Measurements from ENCODE around the gene PPM1E.

DNA sequence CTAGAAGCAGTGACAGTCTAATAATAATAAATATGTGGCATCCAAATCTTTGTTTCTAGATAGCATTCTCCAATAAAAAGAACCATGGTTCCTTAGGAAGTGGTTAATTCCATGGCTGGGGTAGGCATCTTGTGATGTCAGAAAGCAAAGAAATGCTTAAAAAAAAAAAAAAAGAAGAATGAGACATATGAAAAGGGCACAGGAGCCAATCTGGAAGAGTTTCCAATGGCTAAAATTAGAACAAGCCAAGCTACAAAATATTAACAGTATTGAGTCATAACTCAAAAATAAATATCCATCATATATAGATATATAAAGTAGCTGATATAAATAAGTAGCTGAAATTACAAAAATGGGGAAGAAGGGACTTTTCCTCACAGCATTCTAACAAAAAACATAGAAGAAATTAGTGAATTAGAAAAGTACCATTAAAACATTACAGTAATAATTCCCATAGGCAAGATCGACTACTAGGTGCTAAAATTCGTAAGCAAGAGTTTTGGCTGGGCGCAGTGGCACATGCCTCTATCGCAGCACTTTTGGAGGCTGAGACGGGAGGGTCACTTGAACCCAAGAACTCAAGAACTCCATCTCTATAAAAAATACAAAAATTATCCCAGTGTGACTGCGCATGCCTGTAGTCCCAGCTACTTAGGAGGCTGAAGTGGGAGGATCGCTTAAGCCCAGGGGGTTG is 239.7 kb downstream of the PPM1E start:
- no peak for TF ChIP-seq POLR2AphosphoS5 (IDR thresholded peaks at IDR 0.05; ENCODE audit: low read depth, low read length)
- TF ChIP-seq TAF1 (IDR thresholded peaks at IDR 0.05; ENCODE audit: borderline replicate concordance, insufficient read depth, low read length): no peak
- TF ChIP-seq SIN3A (IDR thresholded peaks at IDR 0.05; ENCODE audit: borderline replicate concordance, insufficient read depth, low read length): no peak
- TF ChIP-seq, protein P1, sequence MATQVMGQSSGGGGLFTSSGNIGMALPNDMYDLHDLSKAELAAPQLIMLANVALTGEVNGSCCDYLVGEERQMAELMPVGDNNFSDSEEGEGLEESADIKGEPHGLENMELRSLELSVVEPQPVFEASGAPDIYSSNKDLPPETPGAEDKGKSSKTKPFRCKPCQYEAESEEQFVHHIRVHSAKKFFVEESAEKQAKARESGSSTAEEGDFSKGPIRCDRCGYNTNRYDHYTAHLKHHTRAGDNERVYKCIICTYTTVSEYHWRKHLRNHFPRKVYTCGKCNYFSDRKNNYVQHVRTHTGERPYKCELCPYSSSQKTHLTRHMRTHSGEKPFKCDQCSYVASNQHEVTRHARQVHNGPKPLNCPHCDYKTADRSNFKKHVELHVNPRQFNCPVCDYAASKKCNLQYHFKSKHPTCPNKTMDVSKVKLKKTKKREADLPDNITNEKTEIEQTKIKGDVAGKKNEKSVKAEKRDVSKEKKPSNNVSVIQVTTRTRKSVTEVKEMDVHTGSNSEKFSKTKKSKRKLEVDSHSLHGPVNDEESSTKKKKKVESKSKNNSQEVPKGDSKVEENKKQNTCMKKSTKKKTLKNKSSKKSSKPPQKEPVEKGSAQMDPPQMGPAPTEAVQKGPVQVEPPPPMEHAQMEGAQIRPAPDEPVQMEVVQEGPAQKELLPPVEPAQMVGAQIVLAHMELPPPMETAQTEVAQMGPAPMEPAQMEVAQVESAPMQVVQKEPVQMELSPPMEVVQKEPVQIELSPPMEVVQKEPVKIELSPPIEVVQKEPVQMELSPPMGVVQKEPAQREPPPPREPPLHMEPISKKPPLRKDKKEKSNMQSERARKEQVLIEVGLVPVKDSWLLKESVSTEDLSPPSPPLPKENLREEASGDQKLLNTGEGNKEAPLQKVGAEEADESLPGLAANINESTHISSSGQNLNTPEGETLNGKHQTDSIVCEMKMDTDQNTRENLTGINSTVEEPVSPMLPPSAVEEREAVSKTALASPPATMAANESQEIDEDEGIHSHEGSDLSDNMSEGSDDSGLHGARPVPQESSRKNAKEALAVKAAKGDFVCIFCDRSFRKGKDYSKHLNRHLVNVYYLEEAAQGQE (IDR thresholded peaks at IDR 0.05; ENCODE audit: insufficient read depth in 1 of 2, low read depth in 2 of 2, low read length in 2 of 2): no peak
